ENCODE results near the gene DNAJA2.

The DNAJA2 gene

GRCh38 chr16:46926470-46927225, 46.8 kb downstream of the DNAJA2 start:
- no peak for DNase-seq (ENCODE audit: low spot score)

DNA sequence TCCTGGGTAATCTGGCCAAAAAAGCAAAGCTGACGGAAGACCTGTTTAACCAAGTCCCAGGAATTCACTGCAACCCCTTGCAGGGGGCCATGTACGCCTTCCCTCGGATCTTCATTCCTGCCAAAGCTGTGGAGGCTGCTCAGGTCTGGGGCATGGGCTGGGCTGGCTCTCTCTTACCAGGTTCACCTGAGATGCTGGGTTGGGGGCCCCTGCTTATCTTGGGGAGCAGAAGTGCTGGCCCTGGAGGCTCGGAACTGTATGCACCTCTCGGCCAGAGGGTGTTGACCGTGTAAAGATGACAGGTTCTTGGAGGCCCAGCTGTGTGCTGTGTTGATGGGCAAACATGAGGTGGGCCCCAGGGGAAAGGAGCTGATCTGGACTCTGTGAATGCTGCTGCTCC, 49.1 kb downstream of the DNAJA2 start:
- DNase-seq (ENCODE audit: low spot score) = no peak

DNA sequence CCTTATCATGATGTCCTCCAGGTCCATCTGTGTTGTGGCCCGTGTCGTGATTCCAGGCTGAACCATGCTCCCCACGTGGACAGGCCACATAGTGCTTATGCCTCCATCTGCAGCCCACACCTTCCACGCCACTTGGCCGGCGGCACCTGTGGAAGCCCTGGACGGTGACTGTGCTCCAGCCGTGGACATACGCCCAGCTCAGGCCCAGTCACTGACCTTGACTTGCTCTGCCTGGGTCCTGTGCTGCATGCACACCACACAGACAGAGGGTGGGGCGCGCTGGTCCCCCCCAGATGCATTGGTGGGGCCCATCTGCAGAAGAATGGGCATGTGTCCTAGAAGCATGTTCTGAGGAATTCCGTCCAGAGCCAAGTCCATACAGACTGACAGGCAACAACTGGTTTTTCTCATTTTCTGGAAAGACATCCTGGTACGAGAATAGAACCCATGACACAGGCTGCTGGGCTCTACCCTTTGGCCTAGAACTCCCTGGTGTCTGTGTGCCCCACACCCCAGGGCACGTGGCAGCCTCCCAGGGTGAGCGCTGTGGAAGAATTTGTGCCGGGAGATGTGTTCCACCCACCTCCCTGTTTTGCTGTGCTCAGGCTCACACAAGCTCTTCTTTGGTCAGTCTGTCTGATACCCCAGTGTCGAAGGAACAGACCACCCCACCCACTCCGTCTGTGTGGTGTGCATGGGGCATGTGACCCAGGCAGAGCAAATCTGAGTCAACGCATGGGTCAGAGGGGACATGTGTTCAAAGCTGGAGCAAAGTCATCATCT, 49.8 kb downstream of the DNAJA2 start:
- no peak for DNase-seq (ENCODE audit: low spot score)

- no peak for DNase-seq (ENCODE audit: low spot score)
These were observed 51.2 kb downstream of the DNAJA2 start for GRCh38 chr16:46922239-46922638.

GRCh38 chr16:46920402-46921068, 52.9 kb downstream of the DNAJA2 start:
- no peak for DNase-seq (ENCODE audit: low spot score)

- DNase-seq (ENCODE audit: low spot score) = no peak
These were observed 54.3 kb downstream of the DNAJA2 start for GRCh38 chr16:46918905-46919792.

- DNase-seq (ENCODE audit: low spot score) = no peak
These were observed 55.1 kb downstream of the DNAJA2 start for GRCh38 chr16:46918400-46918799.

GRCh38 chr16:46916980-46917379, 56.5 kb downstream of the DNAJA2 start:
- no peak for DNase-seq (ENCODE audit: low spot score)

DNA sequence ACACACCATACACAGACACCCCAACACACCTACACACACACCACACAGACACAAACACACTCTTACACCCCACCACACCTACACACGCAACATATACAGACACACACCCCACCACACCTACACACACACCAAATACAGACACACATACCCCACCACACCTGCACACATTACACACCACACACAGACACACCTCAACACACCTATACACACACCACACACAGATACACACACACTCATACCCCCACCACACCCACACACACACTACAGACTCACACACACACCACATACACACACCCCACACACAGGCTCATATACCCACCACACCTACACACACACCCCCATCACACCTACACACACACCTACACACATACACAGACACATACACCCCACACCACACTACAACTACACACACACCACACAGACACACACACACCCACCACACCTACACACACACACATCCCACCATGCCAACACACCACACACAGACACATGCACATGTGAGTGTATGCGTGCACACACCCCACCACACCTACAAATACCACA, 57.9 kb downstream of the DNAJA2 start:
- no peak for DNase-seq (ENCODE audit: low spot score)

DNA sequence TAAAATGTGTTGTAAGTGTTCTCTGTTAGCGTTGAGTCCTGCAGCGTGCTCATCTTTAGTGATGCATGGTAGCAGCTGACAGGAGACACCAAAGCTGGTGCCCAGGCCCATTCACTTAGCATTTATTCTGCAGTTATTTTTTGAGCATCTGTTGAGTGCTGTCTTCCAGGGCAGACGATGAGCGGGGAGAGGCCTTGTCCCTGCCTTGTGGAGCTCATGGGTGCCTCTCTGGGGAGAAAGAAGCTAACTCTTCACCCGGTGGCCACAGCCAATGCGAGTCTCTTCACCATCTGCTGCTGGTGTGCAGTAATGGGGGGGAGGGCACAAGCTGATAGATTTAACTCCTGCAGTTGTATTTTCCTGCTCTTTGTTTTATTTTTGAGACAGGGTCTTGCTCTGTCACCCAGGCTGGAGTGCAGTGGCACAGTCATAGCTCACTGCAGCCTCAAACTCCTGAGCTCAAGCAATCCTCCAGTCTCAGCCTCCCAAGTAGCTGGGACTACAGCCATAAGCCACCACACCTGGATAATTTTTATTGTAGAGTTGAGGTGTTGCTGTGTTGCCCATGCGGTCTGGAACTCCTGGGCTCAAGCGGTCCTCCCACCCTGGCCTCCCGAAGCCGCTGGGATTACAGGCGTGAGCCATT, 58.8 kb downstream of the DNAJA2 start:
- DNase-seq (ENCODE audit: low spot score) = no peak

GRCh38 chr16:46911650-46912049, 61.8 kb downstream of the DNAJA2 start:
- DNase-seq (ENCODE audit: low spot score) = no peak

DNA sequence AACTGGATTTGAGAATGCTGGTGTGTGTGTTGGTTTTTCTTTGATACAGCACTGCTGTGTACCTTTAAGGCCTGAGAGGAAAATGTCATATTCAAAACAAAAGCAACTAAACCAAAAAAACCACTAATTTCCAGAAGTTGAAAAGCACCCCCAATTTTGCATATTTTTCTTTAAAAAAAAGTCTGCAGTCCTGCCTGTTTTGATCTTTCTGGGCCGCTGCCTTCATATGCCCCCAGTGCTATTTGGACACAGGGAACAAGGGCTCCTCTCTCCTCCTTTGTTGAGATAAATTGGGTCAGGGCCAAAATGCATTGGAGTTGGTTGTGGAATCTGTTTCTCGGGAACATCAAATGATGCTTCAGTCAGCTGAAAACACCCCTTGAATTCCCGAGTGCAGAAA, 62.4 kb downstream of the DNAJA2 start:
- no peak for DNase-seq (ENCODE audit: low spot score)

GRCh38 chr16:46908540-46909372, 64.7 kb downstream of the DNAJA2 start:
- DNase-seq (ENCODE audit: low spot score) = peak; percentile 78

GRCh38 chr16:46907061-46907774, 66.3 kb downstream of the DNAJA2 start:
- DNase-seq (ENCODE audit: low spot score) = no peak

DNA sequence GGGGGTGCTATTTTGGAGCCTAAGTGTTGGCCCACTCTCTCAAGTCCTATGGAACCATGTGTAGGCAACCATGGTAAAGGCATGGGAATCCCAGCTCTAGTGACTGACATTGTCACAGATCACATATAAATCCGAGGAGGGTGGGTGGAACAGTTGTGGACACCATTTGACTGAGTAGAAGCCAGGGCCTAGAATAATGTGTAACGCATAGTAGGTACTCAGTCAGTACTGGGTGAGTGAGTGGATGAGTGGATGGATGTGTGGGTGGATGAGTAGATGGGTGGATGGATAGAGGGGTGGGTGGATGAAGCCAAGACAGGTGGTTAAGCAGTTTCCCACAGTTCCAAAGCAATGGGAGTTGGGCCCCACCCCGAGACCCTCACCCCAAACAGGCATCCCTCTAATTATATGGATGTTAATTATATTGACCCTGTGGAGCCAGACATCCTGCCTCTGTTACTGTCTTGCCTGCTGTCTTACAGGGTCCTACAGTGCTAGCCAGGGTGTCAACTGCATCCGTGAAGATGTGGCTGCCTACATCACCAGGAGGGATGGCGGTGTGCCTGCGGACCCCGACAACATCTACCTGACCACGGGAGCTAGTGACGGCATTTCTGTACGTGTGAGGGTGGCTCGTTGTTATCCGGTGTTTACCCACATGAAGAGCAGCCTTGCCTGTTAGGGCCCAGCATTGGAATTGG, 67.0 kb downstream of the DNAJA2 start:
- no peak for DNase-seq (ENCODE audit: low spot score)
